ENCODE results near the gene TMBIM6. TPM values are rescaled to one million over a fixed set of nuclear protein-coding genes. Genes with fewer than 3 reads are reported as not detected.

TMBIM6 gene, protein sequence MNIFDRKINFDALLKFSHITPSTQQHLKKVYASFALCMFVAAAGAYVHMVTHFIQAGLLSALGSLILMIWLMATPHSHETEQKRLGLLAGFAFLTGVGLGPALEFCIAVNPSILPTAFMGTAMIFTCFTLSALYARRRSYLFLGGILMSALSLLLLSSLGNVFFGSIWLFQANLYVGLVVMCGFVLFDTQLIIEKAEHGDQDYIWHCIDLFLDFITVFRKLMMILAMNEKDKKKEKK
- 571 TPM for total RNA-seq (ENCODE audit: unreplicated experiment)
- long read RNA-seq, transcript TMBIM6-202 (9 exons, 2,598 nt): minor isoform, 5 of 168 reads
- long read RNA-seq, transcript TMBIM6-201 (10 exons, 2,836 nt): major isoform, 126 of 168 reads
- long read RNA-seq, partial matches to known transcripts: 10 of 168 reads
- long read RNA-seq, other reads (novel, unspliced or antisense): 20 of 168 reads

DNA sequence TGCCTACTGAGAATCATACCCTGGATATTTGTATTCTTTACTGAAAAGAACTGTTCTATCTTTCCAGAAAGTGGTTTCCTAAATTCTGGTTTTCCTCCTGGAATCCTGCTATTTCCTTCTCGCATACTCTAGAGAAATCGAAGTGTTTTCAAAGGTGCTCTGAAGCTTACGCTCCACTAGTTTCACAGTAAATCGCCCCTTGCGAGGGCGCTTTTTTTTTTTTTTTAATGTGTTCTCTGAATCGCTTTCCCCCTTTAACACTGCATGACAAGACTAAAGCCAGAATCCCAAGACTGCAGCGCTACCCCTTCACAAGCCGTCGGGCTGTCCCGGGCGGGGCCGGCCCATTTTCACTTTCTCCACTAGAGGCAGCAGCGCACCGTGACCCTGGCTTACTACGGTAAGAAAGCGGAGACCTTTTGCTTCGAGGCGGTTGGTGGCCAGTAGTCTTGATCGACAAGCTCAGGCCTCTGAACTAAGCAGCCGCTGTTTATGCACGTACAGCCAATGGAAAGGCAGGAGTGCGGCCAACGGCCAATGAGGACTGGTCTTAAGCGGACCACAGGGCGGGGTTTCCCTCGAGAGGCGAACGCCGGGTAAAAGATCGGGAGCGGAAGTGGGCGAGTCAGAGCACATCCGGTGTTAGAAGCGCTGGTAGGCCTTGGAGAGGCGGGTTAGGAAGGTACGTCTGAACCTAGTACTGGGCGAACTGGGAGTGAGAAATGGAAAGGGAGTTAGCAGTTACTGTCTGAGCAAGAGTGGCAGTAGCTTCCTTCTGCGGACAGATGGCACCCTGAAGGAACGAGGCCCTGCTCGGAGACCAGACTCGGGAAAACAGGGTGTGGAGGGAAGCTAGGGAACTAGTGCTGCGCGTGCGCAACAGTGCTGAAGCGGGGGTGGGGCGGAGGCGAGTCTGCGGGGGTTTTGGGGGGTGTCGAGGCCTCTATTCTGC is at the start of gene TMBIM6:
TSS of gene TMBIM6 (plus strand) at position 628 of the 952 bp plus-strand sequence. CDS start 10,937 bp downstream, outside the sequence.
- Mint-ChIP-seq H3K36me3 (ENCODE audit: low read depth, unreplicated experiment) (peaks cover 10% of the 10 kb centered on the region), H3K27me3 (ENCODE audit: unreplicated experiment) (peaks cover 19% of the 10 kb centered on the region), H3K4me1 (ENCODE audit: unreplicated experiment) (peaks cover 37% of the 10 kb centered on the region), H3K4me3 (ENCODE audit: unreplicated experiment) (peak within 1 kb of the TSS; percentile 99), H3K9me3 (ENCODE audit: unreplicated experiment) (no peaks in the 10 kb centered on the region), H3K27ac (ENCODE audit: unreplicated experiment) (peak within 1 kb of the TSS; percentile 100)
- peak; percentile 86 for TF ChIP-seq CTCF (IDR thresholded peaks at IDR 0.05; ENCODE audit: unreplicated experiment)
- DNase-seq (ENCODE audit: low spot score): peak; percentile 97

GRCh38 chr12:49692851-49693250 is 48.5 kb upstream of the TMBIM6 start:
- Mint-ChIP-seq H3K4me3 (ENCODE audit: unreplicated experiment) (peak overlapping the region; percentile 35), H3K27ac (ENCODE audit: unreplicated experiment) (peak overlapping the region; percentile 12), H3K27me3 (ENCODE audit: unreplicated experiment) (peaks cover 1% of the 10 kb centered on the region), H3K9me3 (ENCODE audit: unreplicated experiment) (no peaks in the 10 kb centered on the region), H3K36me3 (ENCODE audit: low read depth, unreplicated experiment) (peaks cover 9% of the 10 kb centered on the region), H3K4me1 (ENCODE audit: unreplicated experiment) (peaks cover 46% of the 10 kb centered on the region)
- TF ChIP-seq CTCF (IDR thresholded peaks at IDR 0.05; ENCODE audit: unreplicated experiment): no peak
- no peak for DNase-seq (ENCODE audit: low spot score)

GRCh38 chr12:49693931-49694444 is 47.4 kb upstream of the TMBIM6 start:
- Mint-ChIP-seq H3K27me3 (ENCODE audit: unreplicated experiment) (no peaks in the 10 kb centered on the region), H3K4me1 (ENCODE audit: unreplicated experiment) (peaks cover 52% of the 10 kb centered on the region), H3K4me3 (ENCODE audit: unreplicated experiment) (peak overlapping the region; percentile 51)

DNA sequence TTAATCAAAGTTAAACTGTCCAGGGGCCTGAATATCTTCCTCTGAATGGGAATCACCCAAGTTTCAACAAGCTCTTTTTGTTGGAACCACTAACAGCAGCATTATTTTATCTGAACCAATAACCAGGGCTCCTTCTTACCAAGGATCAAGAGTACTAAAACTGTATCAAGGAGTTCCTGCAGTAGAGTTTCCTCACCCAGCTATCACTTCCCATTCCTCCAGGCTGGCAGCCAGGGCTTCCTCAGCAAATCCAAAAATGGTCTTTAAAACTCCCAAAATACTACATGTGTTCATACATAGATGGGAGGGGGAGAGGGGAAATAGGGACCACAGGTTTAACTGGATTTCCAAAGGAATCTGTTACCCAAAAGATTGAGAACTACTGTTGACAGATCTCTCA is 44.6 kb upstream of the TMBIM6 start:
- TF ChIP-seq CTCF (IDR thresholded peaks at IDR 0.05; ENCODE audit: unreplicated experiment): no peak
- H3K27ac Mint-ChIP-seq (ENCODE audit: unreplicated experiment): peak overlapping the region; percentile 94
- no peaks in the 10 kb centered on the region for H3K27me3 Mint-ChIP-seq (ENCODE audit: unreplicated experiment)
- H3K36me3 Mint-ChIP-seq (ENCODE audit: low read depth, unreplicated experiment): peaks cover 9% of the 10 kb centered on the region
- H3K4me1 Mint-ChIP-seq (ENCODE audit: unreplicated experiment): peaks cover 68% of the 10 kb centered on the region
- DNase-seq (ENCODE audit: low spot score): no peak
- peak overlapping the region; percentile 62 for H3K4me3 Mint-ChIP-seq (ENCODE audit: unreplicated experiment)
- H3K9me3 Mint-ChIP-seq (ENCODE audit: unreplicated experiment): no peaks in the 10 kb centered on the region

More at GRCh38 chr12:49693931-49694444, 47.4 kb upstream of the TMBIM6 start:
- H3K27ac Mint-ChIP-seq (ENCODE audit: unreplicated experiment): no peak overlapping the region
- DNase-seq (ENCODE audit: low spot score): no peak
- no peak for TF ChIP-seq CTCF (IDR thresholded peaks at IDR 0.05; ENCODE audit: unreplicated experiment)
- peaks cover 9% of the 10 kb centered on the region for H3K36me3 Mint-ChIP-seq (ENCODE audit: low read depth, unreplicated experiment)
- H3K9me3 Mint-ChIP-seq (ENCODE audit: unreplicated experiment): no peaks in the 10 kb centered on the region

Measured in endothelial cell (in vitro differentiated cells).